HG03469 (cell line): ENCODE measurements around the gene MYH10.
A peak's percentile ranks its signal among the peaks of the same experiment; 100 is the strongest.

Experiments used
- ATAC-seq: cut with Tn5 transposase; IDR thresholded peaks from one replicate; pipeline ENCODE4 v1.9.1; 2021; ENCODE audit warnings: mild to moderate bottlenecking, moderate library complexity, moderate number of reproducible peaks; ENCODE audit not compliant: unreplicated experiment

The MYH10 gene

DNA sequence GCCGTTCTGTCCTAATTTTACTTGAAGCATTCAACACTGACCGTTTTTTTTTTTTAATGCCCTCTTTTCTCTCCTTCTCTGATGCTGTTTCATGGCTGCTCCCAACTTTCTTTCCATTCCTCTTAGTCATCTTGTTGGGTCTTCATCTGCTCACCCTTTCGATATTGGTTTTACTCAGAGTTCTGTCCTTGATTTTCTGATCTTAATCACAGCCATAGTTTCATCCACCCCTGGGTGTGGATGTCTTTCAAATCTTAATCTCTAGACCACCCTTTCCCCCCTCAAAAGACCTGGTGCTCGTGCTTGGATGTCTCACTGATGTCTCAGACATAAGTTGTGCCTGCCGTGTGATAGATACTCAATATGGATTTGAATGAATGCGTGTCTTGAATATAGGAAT, 172.4 kb downstream of the MYH10 start:
- ATAC-seq: no peak

DNA sequence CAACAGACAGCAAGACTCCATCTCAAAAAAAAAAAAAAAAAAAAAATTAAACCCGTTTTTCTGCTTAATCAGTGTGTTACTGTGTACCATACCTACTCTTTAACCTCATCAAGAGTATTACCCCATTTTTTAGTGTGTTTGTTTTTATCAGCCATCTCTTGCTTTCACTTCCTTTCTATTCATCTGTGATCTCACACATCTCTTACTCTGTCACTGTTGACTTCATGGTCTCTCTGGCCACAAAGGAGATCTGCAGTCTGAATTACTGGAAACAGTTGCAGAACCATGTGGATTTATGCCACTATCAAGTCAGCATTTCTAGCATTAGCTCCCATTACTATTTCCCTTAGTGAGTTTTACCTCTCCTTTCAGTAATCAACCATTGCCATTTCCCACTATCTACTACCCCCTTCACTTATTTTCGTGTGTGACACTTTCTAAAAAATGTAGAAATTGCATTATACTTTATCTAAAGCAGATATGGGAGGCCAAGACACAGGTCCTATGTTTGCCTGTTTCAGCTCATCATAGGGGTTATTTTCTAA, 174.8 kb downstream of the MYH10 start:
- ATAC-seq: no peak

DNA sequence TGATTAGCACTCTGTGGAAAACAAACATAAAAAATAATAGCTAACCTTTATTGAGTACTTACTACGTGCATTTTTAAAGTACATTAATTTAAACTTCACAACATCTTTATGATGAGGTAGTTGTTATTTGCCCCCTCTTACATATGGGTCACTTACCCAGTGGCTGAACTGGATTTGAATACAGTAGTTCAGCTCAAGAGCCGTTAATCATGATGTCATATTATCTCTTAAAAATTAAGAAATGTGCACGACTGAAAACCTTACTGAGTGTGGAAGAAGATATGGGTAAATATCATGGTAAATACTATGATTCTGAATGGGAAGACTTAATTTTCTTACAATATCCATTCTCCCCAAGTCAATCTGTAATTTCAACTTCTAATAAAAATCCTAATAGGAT, 177.2 kb downstream of the MYH10 start:
- no peak for ATAC-seq

DNA sequence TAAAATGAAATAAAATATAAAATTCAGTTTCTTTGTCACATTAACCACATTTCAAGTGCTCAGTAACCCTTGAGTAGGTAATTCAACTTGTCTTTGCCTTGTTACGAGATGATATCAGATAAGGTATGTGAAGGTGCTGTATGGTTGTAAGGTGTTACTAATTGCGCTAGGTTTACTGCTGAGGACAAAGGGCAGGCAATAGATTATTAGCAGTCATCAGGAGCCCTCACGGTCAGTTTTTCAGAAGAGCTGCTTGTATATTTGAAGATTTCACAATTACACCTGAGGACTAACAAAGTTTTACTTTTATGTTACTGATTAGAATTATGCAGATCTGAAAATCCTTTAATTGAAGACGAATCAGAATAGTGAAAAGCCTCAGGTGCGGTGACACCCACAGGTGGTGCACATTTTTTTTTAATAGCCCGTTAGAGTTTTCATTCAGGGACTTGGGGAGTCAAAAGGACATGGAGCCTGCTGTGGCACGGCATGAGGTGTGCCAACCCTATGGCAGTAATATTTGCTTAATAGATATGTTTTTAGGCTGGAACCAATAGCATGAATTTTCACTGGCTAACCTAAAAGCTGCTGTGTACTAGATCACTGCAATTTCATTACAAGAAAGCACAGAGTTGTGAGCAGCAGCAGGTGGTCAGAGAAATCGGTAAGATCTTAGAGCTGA, 178.5 kb downstream of the MYH10 start:
- ATAC-seq: no peak

DNA sequence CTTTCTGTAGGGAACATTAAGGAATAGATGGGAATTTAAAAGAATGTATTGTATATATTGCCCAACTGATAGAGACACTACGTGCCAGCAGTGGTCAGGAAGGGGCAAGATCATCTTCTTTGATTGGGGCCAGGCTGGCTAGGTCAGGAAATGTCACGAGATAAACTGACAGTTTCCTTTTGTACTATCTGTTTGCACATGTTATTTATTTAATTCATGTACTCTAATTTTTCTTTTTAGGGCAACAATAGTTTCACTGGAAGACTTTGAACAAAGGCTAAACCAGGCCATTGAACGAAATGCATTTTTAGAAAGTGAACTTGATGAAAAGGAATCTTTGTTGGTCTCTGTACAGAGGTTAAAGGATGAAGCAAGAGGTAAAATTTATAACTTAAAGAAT, 182.2 kb downstream of the MYH10 start:
- no peak for ATAC-seq

DNA sequence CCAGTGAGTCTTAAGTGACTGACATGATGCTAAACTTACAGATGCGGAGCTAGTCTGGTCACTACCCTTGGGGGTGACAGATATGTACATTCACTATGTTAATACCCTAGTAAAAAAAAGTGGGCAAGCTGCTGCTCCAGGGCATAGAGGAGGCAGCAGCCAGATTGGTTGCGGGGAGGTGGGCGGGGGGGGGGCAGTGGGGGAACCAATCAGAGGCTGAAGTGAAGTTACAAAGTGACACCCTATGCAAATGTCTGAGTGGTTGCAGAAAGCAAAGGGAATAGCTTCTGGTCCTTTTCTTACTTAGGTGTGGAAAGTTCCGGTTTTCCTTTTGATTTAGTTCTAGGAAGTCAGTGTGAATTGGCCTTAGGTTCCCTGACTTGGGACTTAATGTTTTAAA, 182.7 kb downstream of the MYH10 start:
- no peak for ATAC-seq

DNA sequence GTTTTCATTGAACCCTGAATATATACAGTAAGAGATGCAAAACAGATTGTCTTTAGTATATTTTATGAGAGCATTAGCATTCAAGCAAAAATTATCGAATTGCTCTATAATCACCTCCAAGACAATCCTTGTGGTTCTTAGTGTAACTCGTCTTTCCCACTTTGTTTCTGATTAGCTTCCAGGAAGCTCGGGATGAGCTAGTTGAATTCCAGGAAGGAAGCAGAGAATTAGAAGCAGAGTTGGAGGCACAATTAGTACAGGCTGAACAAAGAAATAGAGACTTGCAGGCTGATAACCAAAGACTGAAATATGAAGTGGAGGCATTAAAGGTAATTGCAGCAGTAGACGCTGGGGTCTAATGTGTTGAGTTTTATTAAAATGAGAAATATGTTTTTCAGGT, 185.0 kb downstream of the MYH10 start:
- ATAC-seq: no peak

DNA sequence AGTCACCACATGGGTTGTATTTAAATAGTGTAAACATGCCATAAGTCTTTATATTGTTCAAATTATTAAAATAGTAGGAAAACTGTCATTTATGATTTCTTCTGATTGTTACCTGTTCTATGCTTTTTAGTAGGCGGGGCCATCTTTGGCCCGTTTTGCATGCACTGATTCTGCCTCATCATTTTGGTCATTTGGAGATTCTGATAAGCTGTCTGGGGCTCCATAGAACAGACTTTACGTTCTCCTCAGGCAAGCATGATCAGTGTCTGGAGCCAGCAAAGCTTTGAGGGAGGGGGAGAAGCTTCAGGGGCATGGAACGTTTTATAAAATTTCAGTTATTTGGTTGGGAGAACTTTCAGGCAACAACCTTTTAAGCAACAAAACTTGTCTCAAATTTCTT, 186.0 kb downstream of the MYH10 start:
- no peak for ATAC-seq

DNA sequence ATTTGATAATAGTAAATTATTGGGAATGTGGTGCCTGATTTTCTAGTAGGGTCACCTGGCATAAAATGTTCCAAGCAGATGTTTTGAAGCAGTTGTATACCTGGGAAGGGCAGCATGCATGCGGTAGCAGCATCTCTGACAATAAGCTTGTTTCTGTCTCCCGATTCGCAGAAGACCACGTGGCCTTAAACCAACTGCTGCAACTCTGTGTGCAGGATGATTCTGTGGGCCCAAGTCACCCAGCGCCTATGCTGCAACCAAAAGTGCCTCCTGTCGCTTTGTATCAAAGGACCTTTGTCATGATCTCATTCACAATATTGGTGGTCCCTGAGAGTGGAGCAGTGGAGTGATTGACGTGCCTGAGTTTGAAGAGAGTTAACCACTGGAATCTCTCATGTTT, 186.8 kb downstream of the MYH10 start:
- ATAC-seq: no peak

DNA sequence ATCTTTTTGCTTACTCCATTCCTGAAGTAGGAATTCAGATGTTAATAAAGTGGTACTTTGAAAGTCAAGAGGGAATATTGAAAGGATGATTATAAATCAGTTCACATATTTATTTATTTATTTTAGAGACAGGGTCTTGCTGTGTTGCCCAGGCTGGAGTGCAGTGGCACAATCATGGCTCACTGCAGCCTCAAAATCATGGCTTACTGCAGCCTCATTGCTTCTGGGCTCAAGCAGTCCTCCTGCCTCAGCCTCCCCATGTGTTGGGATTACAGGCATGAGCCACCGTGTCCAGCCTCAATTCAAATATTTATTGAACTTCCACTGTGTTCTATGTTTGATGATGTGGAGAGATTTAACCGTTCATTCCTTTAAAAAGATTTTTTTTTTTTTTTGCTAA, 188.2 kb downstream of the MYH10 start:
- no peak for ATAC-seq

DNA sequence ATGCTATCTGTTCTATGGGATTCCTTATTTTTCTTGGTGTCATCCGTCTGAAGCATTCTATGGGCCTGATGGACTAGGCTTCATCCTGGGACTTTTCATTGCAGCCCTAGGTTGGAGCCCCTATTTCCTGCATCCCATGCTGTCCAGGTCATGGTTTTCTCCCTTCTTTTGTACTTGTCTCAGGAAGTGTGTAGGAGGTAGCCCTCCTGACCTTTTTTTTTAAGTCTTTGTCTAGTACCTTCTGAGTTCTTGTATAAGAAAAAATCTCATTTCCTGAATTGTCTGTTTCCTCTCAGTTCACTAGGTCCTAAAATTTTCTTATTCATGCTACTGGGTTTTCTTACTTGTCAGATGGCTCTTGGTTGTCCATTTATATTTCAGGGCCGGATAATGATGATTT, 188.8 kb downstream of the MYH10 start:
- ATAC-seq: no peak

DNA sequence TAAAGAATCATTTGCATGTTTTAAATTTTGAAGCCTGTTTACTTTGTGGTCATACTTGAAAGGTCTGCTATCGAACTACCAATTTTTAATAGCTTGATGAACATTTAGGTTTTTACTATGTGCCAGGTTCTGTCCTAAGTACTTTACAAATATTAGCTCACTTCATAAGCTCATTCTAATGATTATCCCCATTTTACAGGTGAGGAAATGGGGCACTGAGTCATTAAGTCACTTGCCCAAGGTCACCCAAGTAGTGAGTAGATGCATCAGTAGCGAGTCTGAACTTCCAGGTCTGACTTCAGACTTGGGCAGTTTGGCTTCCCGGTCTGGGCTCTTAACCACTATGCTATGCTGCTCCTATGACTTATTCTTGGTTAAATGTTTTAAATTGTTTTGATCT, 190.8 kb downstream of the MYH10 start:
- ATAC-seq: no peak

DNA sequence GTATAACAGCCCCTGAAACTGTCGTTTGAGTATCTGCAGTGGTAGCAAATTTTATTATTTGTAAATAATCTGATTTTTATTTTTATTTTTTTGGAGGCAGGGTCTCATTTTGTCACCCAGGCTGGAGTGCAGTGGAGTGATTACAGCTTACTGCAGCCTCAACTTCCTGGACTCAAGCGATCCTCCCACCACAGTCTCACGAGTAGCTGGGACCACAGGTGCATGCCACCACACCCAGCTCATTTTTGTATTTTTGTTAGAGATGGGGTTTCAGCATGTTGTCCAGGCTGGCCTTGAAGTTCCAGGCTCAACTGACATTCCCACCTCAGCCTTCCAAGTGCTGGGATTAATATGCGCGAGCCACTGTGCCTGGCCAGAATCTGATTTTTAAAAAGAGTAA, 192.1 kb downstream of the MYH10 start:
- ATAC-seq: no peak

DNA sequence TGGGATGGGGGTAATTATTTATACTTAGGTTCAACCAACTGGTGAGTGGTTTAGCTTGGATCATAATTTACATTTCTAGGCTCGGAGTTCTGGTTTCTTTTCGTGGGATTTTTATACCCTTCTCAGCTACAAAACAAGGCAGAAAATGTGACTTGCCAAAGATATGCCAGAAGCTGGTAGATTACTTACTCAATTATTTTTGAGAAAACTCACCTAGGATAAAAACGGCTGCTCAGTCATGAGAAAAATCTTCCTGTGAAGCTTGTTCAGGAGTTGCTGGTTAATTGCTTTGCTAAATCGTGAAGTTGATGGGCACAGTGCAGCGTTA, 193.7 kb downstream of the MYH10 start:
- ATAC-seq: no peak

DNA sequence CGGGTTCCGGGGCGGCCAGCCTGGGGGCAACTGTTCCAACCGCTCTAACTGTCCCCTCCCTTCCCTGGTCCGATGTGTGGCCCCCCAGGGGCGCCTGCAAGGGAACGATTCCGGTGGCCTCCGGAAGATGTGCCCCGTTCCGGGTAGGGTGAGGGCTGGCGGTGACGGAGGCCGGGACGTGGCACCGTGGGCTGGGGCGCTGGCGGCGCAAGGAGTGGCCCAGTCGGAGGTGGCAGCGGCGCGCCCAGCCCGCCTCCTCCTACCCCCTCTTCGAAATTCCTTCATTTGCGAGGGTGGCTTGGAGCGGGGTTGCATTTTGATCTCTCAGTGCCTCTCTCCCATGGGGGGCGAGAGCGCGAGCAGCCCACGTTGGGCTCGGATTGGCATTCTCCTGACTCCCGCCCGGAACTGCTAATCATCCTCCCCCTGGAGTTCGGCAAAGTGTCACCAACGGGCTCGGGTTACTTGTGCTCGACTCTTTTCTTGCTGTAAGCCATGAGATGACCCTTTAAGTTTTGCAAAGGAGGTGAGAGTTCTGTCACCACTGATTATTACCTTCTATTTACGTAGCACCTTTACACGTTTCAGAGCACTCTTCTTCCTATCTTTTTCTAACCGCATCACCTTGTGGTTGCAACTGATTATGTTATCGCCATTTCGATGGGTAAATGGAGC, 194.2 kb downstream of the MYH10 start:
- ATAC-seq: peak; percentile 29

DNA sequence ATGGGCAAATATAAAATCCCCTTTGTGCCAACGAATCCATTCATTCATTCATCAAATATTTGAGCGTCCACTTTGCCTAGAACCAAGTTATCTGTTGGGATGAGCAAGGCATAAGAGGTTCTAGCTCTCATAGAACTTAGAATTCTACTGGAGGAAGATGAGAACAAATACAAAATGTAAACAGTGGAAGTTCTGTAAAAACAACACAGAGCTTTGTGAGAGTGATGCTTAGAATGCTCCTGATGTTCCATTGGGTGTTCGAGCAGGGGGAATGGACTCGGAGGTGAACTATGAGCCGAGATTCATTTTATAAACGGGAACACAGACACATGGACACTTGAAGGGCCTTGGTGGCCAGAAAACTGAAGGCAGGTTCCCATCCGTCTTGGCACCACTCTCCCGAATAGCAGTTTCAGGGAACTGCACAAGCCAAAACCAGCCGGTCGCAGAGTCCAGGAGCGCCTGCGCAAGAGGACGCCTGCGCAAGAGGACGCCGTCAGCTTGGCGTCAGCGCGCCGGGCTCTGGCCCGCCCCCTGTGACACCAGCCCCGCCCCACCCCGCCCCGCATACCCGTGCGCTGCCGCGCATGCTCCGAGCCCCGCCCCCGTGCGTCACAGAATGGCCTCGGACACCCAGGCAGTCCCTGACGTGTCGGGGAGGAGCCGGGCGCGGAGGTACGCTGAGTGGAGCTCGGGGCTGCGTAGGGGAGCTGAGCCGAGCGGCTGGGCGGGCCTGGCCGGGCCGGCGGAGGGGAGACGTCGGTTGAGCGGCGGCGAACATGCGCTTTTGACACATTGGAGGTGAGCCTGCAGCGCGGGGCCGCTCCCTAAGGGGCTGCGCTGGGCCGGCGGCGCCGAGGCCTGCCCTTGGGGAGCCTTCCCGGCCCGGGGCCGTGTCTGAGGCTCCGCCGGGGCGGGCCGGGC, 195.0 kb downstream of the MYH10 start, which contains the start of gene NDEL1:
TSS of gene NDEL1 (plus strand) at position 640 of the 924 bp plus-strand sequence. CDS start 8,388 bp downstream, outside the sequence.
- ATAC-seq: peak; percentile 85

DNA sequence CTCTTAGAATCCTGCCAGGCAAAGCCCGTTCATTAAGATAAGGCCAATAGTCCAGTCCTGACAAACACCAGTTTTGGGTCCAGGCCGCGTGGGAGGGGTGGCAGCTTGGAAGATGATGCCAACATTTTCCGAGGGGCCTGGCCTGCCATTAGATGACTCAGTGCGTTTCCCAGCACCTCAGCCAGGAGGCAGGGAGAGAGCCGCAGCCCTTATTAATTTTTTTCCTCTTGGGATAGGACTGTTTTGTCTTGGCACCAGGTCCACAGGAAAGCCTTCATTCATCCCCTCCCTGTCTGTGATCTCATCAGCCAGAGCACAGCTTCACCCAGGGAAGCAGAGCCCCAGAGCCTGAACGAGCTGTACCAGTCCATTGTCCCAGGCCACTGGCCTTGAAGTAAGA, 199.6 kb downstream of the MYH10 start:
- ATAC-seq: no peak

DNA sequence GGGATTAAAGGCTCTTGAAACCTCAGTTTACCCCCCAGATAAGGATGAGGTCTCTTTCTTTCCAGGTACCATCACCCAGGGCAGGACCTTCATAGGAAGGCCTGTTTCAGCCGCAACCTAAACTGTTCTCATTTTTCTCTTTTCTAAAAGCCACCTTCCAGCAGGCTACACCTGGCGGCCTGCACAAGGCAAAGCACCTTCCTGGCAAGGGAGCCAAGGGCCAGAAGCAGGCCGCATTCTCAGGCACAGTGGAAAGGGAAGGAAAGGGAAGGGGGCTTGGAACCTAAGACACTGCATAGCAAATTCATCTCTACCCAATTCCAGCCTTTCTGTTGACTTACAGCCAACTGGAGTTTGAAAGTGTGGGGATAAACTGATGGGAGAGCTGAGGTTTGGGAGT, 203.7 kb downstream of the MYH10 start:
- ATAC-seq: no peak

DNA sequence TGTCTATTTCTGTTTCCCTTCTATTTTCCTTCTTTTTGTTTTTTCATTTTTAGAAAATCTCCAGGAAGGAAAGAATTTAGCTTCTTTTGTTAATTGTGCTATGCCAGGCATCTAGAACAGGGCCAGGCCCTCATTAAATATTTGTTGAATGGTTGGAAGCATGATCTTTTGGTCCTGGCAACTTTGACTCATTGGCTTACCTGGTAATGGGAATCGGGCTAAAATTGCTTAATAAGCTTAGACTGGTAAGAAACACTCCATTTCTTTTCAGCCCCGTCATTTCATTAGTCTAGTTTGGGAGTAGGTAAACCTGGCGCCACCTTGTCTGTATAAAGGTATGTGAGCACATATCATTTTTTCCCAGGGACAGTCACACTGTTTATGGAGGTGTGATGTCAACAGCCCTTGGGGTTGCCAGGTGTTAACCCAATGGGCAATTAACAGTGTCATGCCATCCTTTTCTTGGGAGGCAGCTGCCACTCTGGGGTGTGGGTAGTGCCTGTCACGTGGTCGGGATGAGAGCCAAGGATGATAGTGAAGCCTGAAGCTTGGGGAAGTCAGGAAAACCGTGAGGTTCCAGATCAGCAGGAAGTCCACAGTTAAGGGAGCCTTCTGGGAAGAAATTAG, 204.3 kb downstream of the MYH10 start:
- ATAC-seq: no peak
